Psoas muscle (tissue), 8 donors: ENCODE measurements around the gene C2CD4C. TPM values are rescaled to one million over a fixed set of nuclear protein-coding genes. Genes with fewer than 3 reads are reported as not detected.
"Not testable (repeated sequence)": the region's sequence is repeated elsewhere in the genome, so short reads cannot be mapped to it uniquely, and the experiment has no call there.

Experiments
- ATAC-seq, 4 donors: fragments of 200-7000 bp; cut with Tn5 transposase; one replicate each; pipeline ENCODE4 v1.9.1; 2020; ENCODE audit warnings: moderate library complexity in 3 of 4, mild to moderate bottlenecking in 2 of 4
- DNase-seq, 2 donors: peaks; one replicate each; pipeline ENCODE4 v3.0.0-alpha.2; 2020
- H3K27ac ChIP-seq: fragments of 200-600 bp; one replicate; pipeline ENCODE4 v1.8.0; 2022
- H3K27me3 ChIP-seq, 3 donors: fragments of 200-600 bp in 1 of 3; one replicate each; pipeline versions ENCODE4 v1.6.1 to v1.8.0; 2013 to 2022; ENCODE audit warnings: low read length in 2 of 3, mild to moderate bottlenecking in 2 of 3, moderate library complexity in 1 of 3; ENCODE audit not compliant: insufficient read depth in 3 of 3
- H3K36me3 ChIP-seq, 2 donors: fragments of 200-600 bp in 1 of 2; one replicate each; pipeline versions ENCODE4 v1.6.1 to v1.8.0; 2013 to 2022; ENCODE audit warnings: low read depth in 1 of 2, mild to moderate bottlenecking in 1 of 2, moderate library complexity in 1 of 2; ENCODE audit not compliant: insufficient read depth in 1 of 2
- H3K4me1 ChIP-seq: fragments of 200-600 bp; one replicate; pipeline ENCODE4 v1.8.0; 2022
- H3K4me3 ChIP-seq: fragments of 200-600 bp; one replicate; pipeline ENCODE4 v1.8.0; 2022; ENCODE audit warnings: mild to moderate bottlenecking
- H3K9me3 ChIP-seq: fragments of 200-600 bp; one replicate; pipeline ENCODE4 v1.8.0; 2022
- CTCF ChIP-seq: fragments of 200-600 bp; IDR thresholded peaks from one replicate; pipeline ENCODE4 v1.8.0; 2022; ENCODE audit warnings: antibody characterized with exemption
- WGBS, 3 donors: extraction: QIAGEN DNeasy Blood & Tissue Kit; methylation state at CpG; one replicate each; pipeline versions ENCODE4 v1.1.6 to v1.1.7; 2013; 5-methylcytosine and 5-hydroxymethylcytosine counted together
- intact Hi-C, 2 donors: fragments of 100-400 bp; cut with DNase I; formaldehyde crosslinking; loops; one replicate each; pipeline versions ENCODE4 v1.11.0 to v1.14.2; 2022
- polyA plus RNA-seq, 3 donors: library from polyadenylated mRNA; stranded (reverse); fragments of 200-250 nt; gene quantifications; one replicate each; pipeline ENCODE4 v1.2.3, GENCODE V29; 2013
- total RNA-seq, 4 donors: library from RNA; stranded (reverse); fragmentation: NEBNext Ultra II Directional in 2 of 4; extraction: Animal tissue kit (Norgen Biotek cat#: 25700) in 2 of 4; gene quantifications; one replicate each; pipeline versions ENCODE4 v1.2.1 to v1.2.4, GENCODE V29; 2021 to 2023
- donor health status: healthy with polysubstance abuse.
- donor health status: DM: no; HTN: no; CAD: no; lungs with moderate emphysema.
- donor health status: Bipolar disorder and iron deficiency.
- donor health status: healthy.
- donor health status: DM: yes; HTN: yes; CAD: no.
- donor health status: DM: no; HTN: no; CAD: no.
- donor health status: DM: no; HTN: no; CAD: no.
- donor health status: DM: yes; HTN: yes; CAD: no.

The C2CD4C gene
- total and polyA plus RNA-seq, 7 donors = 0.47 to 1.3 (median 0.97) TPM

GRCh38 chr19:359653-359925, 49.4 kb downstream of the C2CD4C start:
- TF ChIP-seq CTCF = no peak
- WGBS, 3 donors = 65 to 74% (median 71%) methylated on average over 2 of the region's 2 CpGs
- ATAC-seq = no peak
- no peaks in the 10 kb centered on the region for H3K4me1 ChIP-seq
- intact Hi-C loops = no loop called here
- no peaks in the 10 kb centered on the region for H3K36me3 ChIP-seq
- H3K27me3 ChIP-seq = peaks cover 0 to 12% (median 11%) of the 10 kb centered on the region in 3 donors
- no peak for DNase-seq
- no peaks in the 10 kb centered on the region for H3K9me3 ChIP-seq
- no peak overlapping the region for H3K27ac ChIP-seq
- H3K4me3 ChIP-seq = no peak overlapping the region

- intact Hi-C loops, DNase-seq, H3K36me3 ChIP-seq, H3K27ac ChIP-seq, ATAC-seq, H3K4me1 ChIP-seq, H3K4me3 ChIP-seq: not testable (repeated sequence)
- WGBS, 3 donors = 79 to 86% (median 82%) methylated on average over 15 of the region's 15 CpGs
- Histone ChIP-seq H3K9me3 (peaks cover 18% of the 10 kb centered on the region), H3K27me3 (peaks cover 0 to 11% (median 6%) of the 10 kb centered on the region in 3 donors)
These were observed 53.4 kb downstream of the C2CD4C start for GRCh38 chr19:355536-355935.

Other genes starting within 250 kb of the C2CD4C start
- gene PLPP2, start 117.7 kb downstream of the C2CD4C start, total RNA-seq = under 1 TPM in 3 of 4 donors, not detected in 1; 0.32 to 0.93 (median 0.77) TPM
- gene PLPP2, start 117.7 kb downstream of the C2CD4C start, polyA plus RNA-seq = under 1 TPM; 0.10 to 0.28 (median 0.21) TPM
- 10 to 100 TPM; 19.1 to 22.2 (median 20.2) TPM for gene MIER2, start 64.4 kb downstream of the C2CD4C start, total RNA-seq
- 10 to 100 TPM; 13.3 to 18.9 (median 15.8) TPM for gene MIER2, start 64.4 kb downstream of the C2CD4C start, polyA plus RNA-seq
- gene SHC2, start 51.9 kb upstream of the C2CD4C start, total RNA-seq = 1 to 10 TPM; 4.5 to 9.7 (median 5.4) TPM
- gene SHC2, start 51.9 kb upstream of the C2CD4C start, polyA plus RNA-seq = 1 to 10 TPM; 2.2 to 2.8 (median 2.2) TPM
- under 1 TPM; 0.26 to 0.40 (median 0.35) TPM for gene MADCAM1, start 87.3 kb upstream of the C2CD4C start, total RNA-seq
- 1 to 10 TPM in 1 of 3 donors, under 1 TPM in 2; 0.08 to 1.8 (median 0.33) TPM for gene MADCAM1, start 87.3 kb upstream of the C2CD4C start, polyA plus RNA-seq
- gene TPGS1, start 98.3 kb upstream of the C2CD4C start, total RNA-seq = 10 to 100 TPM in 2 of 4 donors, 1 to 10 TPM in 2; 8.9 to 16.3 (median 10.2) TPM
- gene TPGS1, start 98.3 kb upstream of the C2CD4C start, polyA plus RNA-seq = 10 to 100 TPM in 2 of 3 donors, 1 to 10 TPM in 1; 9.8 to 16.6 (median 12.6) TPM
- 100 to 1,000 TPM in 1 of 4 donors, 10 to 100 TPM in 3; 72.6 to 107 (median 83.0) TPM for gene CDC34, start 122.6 kb upstream of the C2CD4C start, total RNA-seq
- 100 to 1,000 TPM; 113 to 160 (median 123) TPM for gene CDC34, start 122.6 kb upstream of the C2CD4C start, polyA plus RNA-seq
- not detected for gene GZMM, start 134.9 kb upstream of the C2CD4C start, total RNA-seq
- gene GZMM, start 134.9 kb upstream of the C2CD4C start, polyA plus RNA-seq = under 1 TPM; 0.11 to 0.23 (median 0.14) TPM
- gene BSG, start 163.4 kb upstream of the C2CD4C start, total RNA-seq = 100 to 1,000 TPM; 172 to 381 (median 300) TPM
- 100 to 1,000 TPM; 202 to 308 (median 299) TPM for gene BSG, start 163.4 kb upstream of the C2CD4C start, polyA plus RNA-seq
- gene HCN2, start 180.7 kb upstream of the C2CD4C start, total RNA-seq = under 1 TPM in 2 of 4 donors, not detected in 2; 0.08 to 0.13 TPM
- under 1 TPM in 2 of 3 donors, not detected in 1; 0.04 to 0.05 TPM for gene HCN2, start 180.7 kb upstream of the C2CD4C start, polyA plus RNA-seq
- 10 to 100 TPM; 66.1 to 99.8 (median 81.4) TPM for gene POLRMT, start 224.4 kb upstream of the C2CD4C start, total RNA-seq
- 10 to 100 TPM; 61.7 to 79.6 (median 66.5) TPM for gene POLRMT, start 224.4 kb upstream of the C2CD4C start, polyA plus RNA-seq
- gene FGF22, start 230.7 kb upstream of the C2CD4C start, total RNA-seq = under 1 TPM in 2 of 4 donors, not detected in 2; 0.15 to 0.26 TPM
- under 1 TPM; 0.14 to 0.42 (median 0.16) TPM for gene FGF22, start 230.7 kb upstream of the C2CD4C start, polyA plus RNA-seq